ENCODE results near the gene GAL3ST1. TPM values are rescaled to one million over a fixed set of nuclear protein-coding genes. Genes with fewer than 3 reads are reported as not detected.
"Not testable (repeated sequence)": the region's sequence is repeated elsewhere in the genome, so short reads cannot be mapped to it uniquely, and the experiment has no call there.

The GAL3ST1 gene
- polyA plus RNA-seq, 1 donor (not counting 4 experiments of a cell fraction or from before 2014, with no cell fraction given): not detected

DNA sequence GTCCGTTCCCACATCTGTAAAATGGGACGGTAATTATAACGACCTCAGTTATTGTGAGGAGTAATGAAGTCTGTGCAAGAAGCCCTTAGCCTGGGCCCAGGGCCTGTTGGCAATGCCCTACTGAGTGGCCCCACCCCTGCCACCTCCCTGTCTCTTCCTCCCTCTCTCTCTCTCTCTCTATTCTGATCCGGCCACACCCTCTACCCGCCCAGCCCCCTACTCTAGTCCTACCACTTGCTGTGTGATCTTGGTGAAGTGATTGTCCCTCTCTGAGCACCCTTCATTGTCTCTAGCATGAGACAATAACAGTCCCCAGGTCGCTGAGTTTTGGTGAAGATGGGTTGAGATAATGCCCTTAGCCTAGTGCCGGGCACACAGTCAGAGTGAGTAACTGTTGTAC is 20.5 kb downstream of the GAL3ST1 start:
- no peak overlapping the region for H2AFZ ChIP-seq (ENCODE audit: control insufficient read depth, low read length)
- DNase-seq (ENCODE audit: low read depth, low spot score) (no peak), FAIRE-seq (no peak)
- no peak overlapping the region for H3K4me2 ChIP-seq (ENCODE audit: control insufficient read depth, extremely low read depth, insufficient read depth, low read depth, low read length)
- H3K9me3 ChIP-seq (ENCODE audit: control insufficient read depth, low read depth, low read length): no peaks in the 10 kb centered on the region
- TF ChIP-seq, protein P1, sequence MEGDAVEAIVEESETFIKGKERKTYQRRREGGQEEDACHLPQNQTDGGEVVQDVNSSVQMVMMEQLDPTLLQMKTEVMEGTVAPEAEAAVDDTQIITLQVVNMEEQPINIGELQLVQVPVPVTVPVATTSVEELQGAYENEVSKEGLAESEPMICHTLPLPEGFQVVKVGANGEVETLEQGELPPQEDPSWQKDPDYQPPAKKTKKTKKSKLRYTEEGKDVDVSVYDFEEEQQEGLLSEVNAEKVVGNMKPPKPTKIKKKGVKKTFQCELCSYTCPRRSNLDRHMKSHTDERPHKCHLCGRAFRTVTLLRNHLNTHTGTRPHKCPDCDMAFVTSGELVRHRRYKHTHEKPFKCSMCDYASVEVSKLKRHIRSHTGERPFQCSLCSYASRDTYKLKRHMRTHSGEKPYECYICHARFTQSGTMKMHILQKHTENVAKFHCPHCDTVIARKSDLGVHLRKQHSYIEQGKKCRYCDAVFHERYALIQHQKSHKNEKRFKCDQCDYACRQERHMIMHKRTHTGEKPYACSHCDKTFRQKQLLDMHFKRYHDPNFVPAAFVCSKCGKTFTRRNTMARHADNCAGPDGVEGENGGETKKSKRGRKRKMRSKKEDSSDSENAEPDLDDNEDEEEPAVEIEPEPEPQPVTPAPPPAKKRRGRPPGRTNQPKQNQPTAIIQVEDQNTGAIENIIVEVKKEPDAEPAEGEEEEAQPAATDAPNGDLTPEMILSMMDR (optimal IDR thresholded peaks at IDR 0.05 in 1 of 3, IDR thresholded peaks at IDR 0.05 in 1 of 3, conservative IDR thresholded peaks at IDR 0.05 in 1 of 3; ENCODE audit: extremely low read depth in 1 of 3, insufficient read depth in 2 of 3, low read length in 3 of 3): no peak
- no peak for TF ChIP-seq EZH2 (IDR thresholded peaks at IDR 0.05; ENCODE audit: low read length)
- no peak overlapping the region for H3K27ac ChIP-seq (ENCODE audit: control insufficient read depth, insufficient read depth, low read length)
- no peaks in the 10 kb centered on the region for H3K9me1 ChIP-seq (ENCODE audit: control insufficient read depth, extremely low read depth, insufficient read depth, low read length)
- H3K27me3 ChIP-seq (ENCODE audit: control insufficient read depth, extremely low read depth, insufficient read depth, low read length): no peaks in the 10 kb centered on the region
- no peak overlapping the region for H3K4me3 ChIP-seq (ENCODE audit: control insufficient read depth in 2 of 3, extremely low read depth in 1 of 3, insufficient read depth in 2 of 3, low read depth in 1 of 3, low read length in 3 of 3)
- dilution Hi-C loops (cut with MboI; ENCODE audit: extremely low pct_ligation_motif_present, low sequenced_read_pairs): no loop called here
- no peaks in the 10 kb centered on the region for H4K20me1 ChIP-seq (ENCODE audit: control insufficient read depth, extremely low read depth, insufficient read depth, low read length)
- no peaks in the 10 kb centered on the region for H3K4me1 ChIP-seq (ENCODE audit: control insufficient read depth, extremely low read depth, insufficient read depth, low read length)
- H3K36me3 ChIP-seq (ENCODE audit: control insufficient read depth in 2 of 2, extremely low read depth in 1 of 2, insufficient read depth in 2 of 2, low read length in 2 of 2): no peaks in the 10 kb centered on the region
- no peak overlapping the region for H3K9ac ChIP-seq (ENCODE audit: control insufficient read depth, extremely low read depth, insufficient read depth, low read length)
- no peaks in the 10 kb centered on the region for H3K79me2 ChIP-seq (ENCODE audit: control insufficient read depth, insufficient read depth, low read length)

DNA sequence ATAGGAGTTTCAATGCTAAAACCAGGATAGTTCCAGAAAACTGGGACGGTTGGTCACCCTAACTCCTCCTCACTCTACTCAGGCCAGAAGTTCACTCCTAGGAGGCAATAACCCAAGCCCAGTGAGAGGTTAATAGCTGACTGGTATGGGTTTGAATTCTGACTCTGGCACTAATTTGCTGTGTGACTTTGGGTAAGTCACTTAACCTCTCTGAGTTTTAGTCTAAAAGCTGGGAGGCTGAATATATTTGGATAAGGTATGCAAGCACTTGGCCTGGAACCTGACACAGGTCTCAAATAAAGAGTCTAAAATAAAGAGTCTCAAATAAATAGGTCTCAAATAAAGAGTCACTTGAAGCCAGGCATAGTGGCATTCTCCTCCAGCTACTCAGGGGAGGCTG is 21.7 kb downstream of the GAL3ST1 start:
- Histone ChIP-seq H3K9me1 (ENCODE audit: control insufficient read depth, extremely low read depth, insufficient read depth, low read length) (no peaks in the 10 kb centered on the region), H3K27me3 (ENCODE audit: control insufficient read depth, extremely low read depth, insufficient read depth, low read length) (no peaks in the 10 kb centered on the region), H3K79me2 (ENCODE audit: control insufficient read depth, insufficient read depth, low read length) (no peaks in the 10 kb centered on the region), H3K4me2 (ENCODE audit: control insufficient read depth, extremely low read depth, insufficient read depth, low read depth, low read length) (no peak overlapping the region), H2AFZ (ENCODE audit: control insufficient read depth, low read length) (no peak overlapping the region), H3K9ac (ENCODE audit: control insufficient read depth, extremely low read depth, insufficient read depth, low read length) (no peak overlapping the region), H4K20me1 (ENCODE audit: control insufficient read depth, extremely low read depth, insufficient read depth, low read length) (no peaks in the 10 kb centered on the region), H3K4me1 (ENCODE audit: control insufficient read depth, extremely low read depth, insufficient read depth, low read length) (no peaks in the 10 kb centered on the region), H3K4me3 (ENCODE audit: control insufficient read depth in 2 of 3, extremely low read depth in 1 of 3, insufficient read depth in 2 of 3, low read depth in 1 of 3, low read length in 3 of 3) (no peak overlapping the region), H3K9me3 (ENCODE audit: control insufficient read depth, low read depth, low read length) (no peaks in the 10 kb centered on the region), H3K27ac (ENCODE audit: control insufficient read depth, insufficient read depth, low read length) (no peak overlapping the region), H3K36me3 (ENCODE audit: control insufficient read depth in 2 of 2, extremely low read depth in 1 of 2, insufficient read depth in 2 of 2, low read length in 2 of 2) (no peaks in the 10 kb centered on the region)
- DNase-seq (ENCODE audit: low read depth, low spot score) (no peak), FAIRE-seq (no peak)
- no peak for TF ChIP-seq EZH2 (IDR thresholded peaks at IDR 0.05; ENCODE audit: low read length)
- TF ChIP-seq, protein P1 (optimal IDR thresholded peaks at IDR 0.05 in 1 of 3, IDR thresholded peaks at IDR 0.05 in 1 of 3, conservative IDR thresholded peaks at IDR 0.05 in 1 of 3; ENCODE audit: extremely low read depth in 1 of 3, insufficient read depth in 2 of 3, low read length in 3 of 3): no peak
- dilution Hi-C loops (cut with MboI; ENCODE audit: extremely low pct_ligation_motif_present, low sequenced_read_pairs): no loop called here

DNA sequence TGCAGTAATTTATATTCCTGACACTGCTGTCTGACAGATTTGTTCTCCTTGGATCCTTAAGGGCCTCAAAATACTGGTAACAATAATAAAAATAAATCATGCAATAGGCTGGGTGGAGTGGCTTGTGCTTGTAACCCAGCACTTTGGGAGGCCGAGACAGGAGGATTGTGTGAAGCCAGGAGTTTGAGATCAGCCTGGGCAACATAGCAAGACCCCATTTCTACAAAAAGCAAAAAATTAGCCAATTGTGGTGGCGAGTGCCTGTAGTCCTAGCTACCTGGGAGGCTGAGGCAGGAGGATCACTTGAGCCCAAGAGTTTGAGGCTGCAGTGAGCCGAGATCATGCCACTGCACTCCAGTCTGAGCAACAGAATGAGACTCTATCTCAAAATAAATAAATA is 22.7 kb downstream of the GAL3ST1 start:
- H3K4me2 ChIP-seq (ENCODE audit: control insufficient read depth, extremely low read depth, insufficient read depth, low read depth, low read length); DNase-seq (ENCODE audit: low read depth, low spot score); H2AFZ ChIP-seq (ENCODE audit: control insufficient read depth, low read length); FAIRE-seq; H3K4me3 ChIP-seq (ENCODE audit: control insufficient read depth in 2 of 3, extremely low read depth in 1 of 3, insufficient read depth in 2 of 3, low read depth in 1 of 3, low read length in 3 of 3); H3K27ac ChIP-seq (ENCODE audit: control insufficient read depth, insufficient read depth, low read length); H3K9me3 ChIP-seq (ENCODE audit: control insufficient read depth, low read depth, low read length); H3K79me2 ChIP-seq (ENCODE audit: control insufficient read depth, insufficient read depth, low read length); H3K9ac ChIP-seq (ENCODE audit: control insufficient read depth, extremely low read depth, insufficient read depth, low read length); H3K4me1 ChIP-seq (ENCODE audit: control insufficient read depth, extremely low read depth, insufficient read depth, low read length); H4K20me1 ChIP-seq (ENCODE audit: control insufficient read depth, extremely low read depth, insufficient read depth, low read length); H3K27me3 ChIP-seq (ENCODE audit: control insufficient read depth, extremely low read depth, insufficient read depth, low read length); H3K36me3 ChIP-seq (ENCODE audit: control insufficient read depth in 2 of 2, extremely low read depth in 1 of 2, insufficient read depth in 2 of 2, low read length in 2 of 2); H3K9me1 ChIP-seq (ENCODE audit: control insufficient read depth, extremely low read depth, insufficient read depth, low read length); dilution Hi-C loops (cut with MboI; ENCODE audit: extremely low pct_ligation_motif_present, low sequenced_read_pairs): not testable (repeated sequence)

Measured in keratinocyte (primary cell).